ENCODE results near the gene AKAP4. TPM values are rescaled to one million over a fixed set of nuclear protein-coding genes. Genes with fewer than 3 reads are reported as not detected.

AKAP4 gene
- total and polyA plus RNA-seq, 2 of the 13 experiments (the other 11 are each of a cell fraction or from before 2014, with no cell fraction given) = not detected

GRCh38 chrX:50180073-50180940 lies 20.5 kb downstream of the AKAP4 start (continued):
- TF ChIP-seq U2AF2 (IDR thresholded peaks at IDR 0.05; ENCODE audit: low read depth, low read length) (no peak), IKZF4 (CRISPR knock-in tag; IDR thresholded peaks at IDR 0.05; ENCODE audit: borderline replicate concordance, low read depth, not compliant biosample characterization) (no peak), ZNF318 (CRISPR knock-in tag; IDR thresholded peaks at IDR 0.05) (no peak), NKX3-1 (CRISPR knock-in tag; IDR thresholded peaks at IDR 0.05) (no peak), SNRNP70 (IDR thresholded peaks at IDR 0.05; ENCODE audit: low read depth, low read length) (no peak), KAT2B (IDR thresholded peaks at IDR 0.05; ENCODE audit: borderline replicate concordance, low read depth, low read length) (no peak), BHLHE40 (IDR thresholded peaks at IDR 0.05; ENCODE audit: low read length) (no peak), ZNF7 (CRISPR knock-in tag; IDR thresholded peaks at IDR 0.05) (no peak), NCOA1 (CRISPR knock-in tag; IDR thresholded peaks at IDR 0.05) (no peak), AGO2 (optimal IDR thresholded peaks at IDR 0.05; ENCODE audit: low read depth, low read length) (no peak), HNRNPK (IDR thresholded peaks at IDR 0.05; ENCODE audit: low read depth, low read length, poor library complexity, severe bottlenecking) (no peak)
- TF ChIP-seq, protein P1, sequence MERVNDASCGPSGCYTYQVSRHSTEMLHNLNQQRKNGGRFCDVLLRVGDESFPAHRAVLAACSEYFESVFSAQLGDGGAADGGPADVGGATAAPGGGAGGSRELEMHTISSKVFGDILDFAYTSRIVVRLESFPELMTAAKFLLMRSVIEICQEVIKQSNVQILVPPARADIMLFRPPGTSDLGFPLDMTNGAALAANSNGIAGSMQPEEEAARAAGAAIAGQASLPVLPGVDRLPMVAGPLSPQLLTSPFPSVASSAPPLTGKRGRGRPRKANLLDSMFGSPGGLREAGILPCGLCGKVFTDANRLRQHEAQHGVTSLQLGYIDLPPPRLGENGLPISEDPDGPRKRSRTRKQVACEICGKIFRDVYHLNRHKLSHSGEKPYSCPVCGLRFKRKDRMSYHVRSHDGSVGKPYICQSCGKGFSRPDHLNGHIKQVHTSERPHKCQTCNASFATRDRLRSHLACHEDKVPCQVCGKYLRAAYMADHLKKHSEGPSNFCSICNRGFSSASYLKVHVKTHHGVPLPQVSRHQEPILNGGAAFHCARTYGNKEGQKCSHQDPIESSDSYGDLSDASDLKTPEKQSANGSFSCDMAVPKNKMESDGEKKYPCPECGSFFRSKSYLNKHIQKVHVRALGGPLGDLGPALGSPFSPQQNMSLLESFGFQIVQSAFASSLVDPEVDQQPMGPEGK (CRISPR knock-in tag; IDR thresholded peaks at IDR 0.05) = no peak
- TF ChIP-seq, protein P2, sequence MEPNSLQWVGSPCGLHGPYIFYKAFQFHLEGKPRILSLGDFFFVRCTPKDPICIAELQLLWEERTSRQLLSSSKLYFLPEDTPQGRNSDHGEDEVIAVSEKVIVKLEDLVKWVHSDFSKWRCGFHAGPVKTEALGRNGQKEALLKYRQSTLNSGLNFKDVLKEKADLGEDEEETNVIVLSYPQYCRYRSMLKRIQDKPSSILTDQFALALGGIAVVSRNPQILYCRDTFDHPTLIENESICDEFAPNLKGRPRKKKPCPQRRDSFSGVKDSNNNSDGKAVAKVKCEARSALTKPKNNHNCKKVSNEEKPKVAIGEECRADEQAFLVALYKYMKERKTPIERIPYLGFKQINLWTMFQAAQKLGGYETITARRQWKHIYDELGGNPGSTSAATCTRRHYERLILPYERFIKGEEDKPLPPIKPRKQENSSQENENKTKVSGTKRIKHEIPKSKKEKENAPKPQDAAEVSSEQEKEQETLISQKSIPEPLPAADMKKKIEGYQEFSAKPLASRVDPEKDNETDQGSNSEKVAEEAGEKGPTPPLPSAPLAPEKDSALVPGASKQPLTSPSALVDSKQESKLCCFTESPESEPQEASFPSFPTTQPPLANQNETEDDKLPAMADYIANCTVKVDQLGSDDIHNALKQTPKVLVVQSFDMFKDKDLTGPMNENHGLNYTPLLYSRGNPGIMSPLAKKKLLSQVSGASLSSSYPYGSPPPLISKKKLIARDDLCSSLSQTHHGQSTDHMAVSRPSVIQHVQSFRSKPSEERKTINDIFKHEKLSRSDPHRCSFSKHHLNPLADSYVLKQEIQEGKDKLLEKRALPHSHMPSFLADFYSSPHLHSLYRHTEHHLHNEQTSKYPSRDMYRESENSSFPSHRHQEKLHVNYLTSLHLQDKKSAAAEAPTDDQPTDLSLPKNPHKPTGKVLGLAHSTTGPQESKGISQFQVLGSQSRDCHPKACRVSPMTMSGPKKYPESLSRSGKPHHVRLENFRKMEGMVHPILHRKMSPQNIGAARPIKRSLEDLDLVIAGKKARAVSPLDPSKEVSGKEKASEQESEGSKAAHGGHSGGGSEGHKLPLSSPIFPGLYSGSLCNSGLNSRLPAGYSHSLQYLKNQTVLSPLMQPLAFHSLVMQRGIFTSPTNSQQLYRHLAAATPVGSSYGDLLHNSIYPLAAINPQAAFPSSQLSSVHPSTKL (CRISPR knock-in tag; IDR thresholded peaks at IDR 0.05) = peak; percentile 32; the same call in 1 of the 2 replicates
